HL-60/S4 treated with retinoic acid at 250 ng/mL for 4 days and 3 days (cell line): Measurements from ENCODE around the gene UPP2.

Source experiments
- in situ Hi-C: fragments of 300-500 bp; cut with MboI; formaldehyde crosslinking; loops from 2 replicates; pipeline ENCODE4 v1.7.0; 2022; ENCODE audit warnings: low sequenced_read_pairs

The UPP2 gene

GRCh38 chr2:158135096-158135495 lies 33.4 kb downstream of the UPP2 start:
- in situ Hi-C loops: no loop called here

GRCh38 chr2:158138255-158138654 lies 36.6 kb downstream of the UPP2 start:
- in situ Hi-C loops: no loop called here

- in situ Hi-C loops: no loop called here
Measured at GRCh38 chr2:158140201-158140600, 38.5 kb downstream of the UPP2 start.

- in situ Hi-C loops: no loop called here
Measured at GRCh38 chr2:158142165-158142564, 40.5 kb downstream of the UPP2 start.

GRCh38 chr2:158142568-158143332 lies 41.1 kb downstream of the UPP2 start:
- in situ Hi-C loops: no loop called here

- in situ Hi-C loops: no loop called here
Measured at GRCh38 chr2:158143703-158144360, 42.2 kb downstream of the UPP2 start.

GRCh38 chr2:158144914-158145625 lies 43.4 kb downstream of the UPP2 start:
- in situ Hi-C loops: no loop called here

- in situ Hi-C loops: no loop called here
Measured at GRCh38 chr2:158153270-158154015, 51.8 kb downstream of the UPP2 start.

- in situ Hi-C loops: no loop called here
Measured at GRCh38 chr2:158154596-158154995, 52.9 kb downstream of the UPP2 start.

GRCh38 chr2:158172719-158173118 lies 71.0 kb downstream of the UPP2 start:
- in situ Hi-C loops: no loop called here

GRCh38 chr2:158174495-158174894 lies 72.8 kb downstream of the UPP2 start:
- in situ Hi-C loops: no loop called here

- in situ Hi-C loops: no loop called here
Measured at GRCh38 chr2:158174956-158175355, 73.3 kb downstream of the UPP2 start.

- in situ Hi-C loops: no loop called here
Measured at GRCh38 chr2:158178646-158179045, 77.0 kb downstream of the UPP2 start.

GRCh38 chr2:158179660-158180059 lies 78.0 kb downstream of the UPP2 start:
- in situ Hi-C loops: no loop called here

- in situ Hi-C loops: no loop called here
Measured at GRCh38 chr2:158181171-158181570, 79.5 kb downstream of the UPP2 start.

GRCh38 chr2:158182676-158183295 lies 81.1 kb downstream of the UPP2 start:
- in situ Hi-C loops: no loop called here

GRCh38 chr2:158184001-158184400 lies 82.3 kb downstream of the UPP2 start:
- in situ Hi-C loops: no loop called here

GRCh38 chr2:158184556-158185343 lies 83.1 kb downstream of the UPP2 start:
- in situ Hi-C loops: no loop called here
